Esophagus squamous epithelium (tissue), 4 donors: ENCODE measurements around the gene JAK3.

Experiments used
- CTCF ChIP-seq, 6 experiments: fragments of 450-650 bp in 4 of 6; fragments of 200-600 bp in 2 of 6; sonication (generic) in 2 of 6; IDR thresholded peaks; one replicate each; pipeline ENCODE4 v1.5.1; 2016 to 2019; ENCODE audit warnings: antibody characterized with exemption in 6 of 6, mild to moderate bottlenecking in 4 of 6, moderate library complexity in 4 of 6
- POLR2A ChIP-seq, 4 donors: fragments of 450-650 bp; IDR thresholded peaks; one replicate each; pipeline ENCODE4 v1.6.1; 2017; ENCODE audit warnings: antibody characterized with exemption in 4 of 4, mild to moderate bottlenecking in 4 of 4, moderate library complexity in 3 of 4

- no peak for TF ChIP-seq POLR2A (IDR thresholded peaks at IDR 0.05)
- TF ChIP-seq CTCF (IDR thresholded peaks at IDR 0.05), result no peak
These were observed 5.7 kb downstream of the JAK3 start for GRCh38 chr19:17841810-17842662.
